ENCODE measurements around the gene DGKZ.

DGKZ gene

DNA sequence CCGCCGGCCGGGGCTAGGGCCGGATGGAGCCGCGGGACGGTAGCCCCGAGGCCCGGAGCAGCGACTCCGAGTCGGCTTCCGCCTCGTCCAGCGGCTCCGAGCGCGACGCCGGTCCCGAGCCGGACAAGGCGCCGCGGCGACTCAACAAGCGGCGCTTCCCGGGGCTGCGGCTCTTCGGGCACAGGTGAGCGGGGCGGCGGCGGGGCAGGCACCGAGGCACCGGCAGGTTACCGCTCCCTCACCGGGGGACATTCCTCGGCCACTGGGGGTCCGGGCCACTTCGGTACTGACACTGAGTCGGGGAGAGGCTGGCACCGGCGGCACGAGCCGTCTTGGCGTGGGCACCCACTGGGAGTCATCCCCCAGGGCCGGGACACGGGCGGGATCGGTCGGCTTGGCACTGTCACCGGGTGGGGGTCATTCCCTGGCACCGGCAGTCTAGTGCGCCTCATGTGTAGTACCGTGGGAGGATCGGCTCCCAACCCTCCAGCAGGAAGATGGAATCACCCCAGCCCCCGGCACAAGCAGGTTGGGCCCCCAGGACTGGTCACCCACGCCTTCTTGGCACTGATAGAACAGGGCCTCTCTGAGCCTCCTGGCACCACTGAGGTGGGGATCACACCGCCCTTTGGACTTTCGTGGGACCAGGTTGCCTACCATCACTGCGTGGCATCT is 511 bp downstream of the DGKZ start:
- TF ChIP-seq GATA2 (IDR thresholded peaks at IDR 0.05; ENCODE audit: low read depth, low read length) (no peak), GATA3 (IDR thresholded peaks at IDR 0.05; ENCODE audit: low read depth, low read length) (no peak)

DNA sequence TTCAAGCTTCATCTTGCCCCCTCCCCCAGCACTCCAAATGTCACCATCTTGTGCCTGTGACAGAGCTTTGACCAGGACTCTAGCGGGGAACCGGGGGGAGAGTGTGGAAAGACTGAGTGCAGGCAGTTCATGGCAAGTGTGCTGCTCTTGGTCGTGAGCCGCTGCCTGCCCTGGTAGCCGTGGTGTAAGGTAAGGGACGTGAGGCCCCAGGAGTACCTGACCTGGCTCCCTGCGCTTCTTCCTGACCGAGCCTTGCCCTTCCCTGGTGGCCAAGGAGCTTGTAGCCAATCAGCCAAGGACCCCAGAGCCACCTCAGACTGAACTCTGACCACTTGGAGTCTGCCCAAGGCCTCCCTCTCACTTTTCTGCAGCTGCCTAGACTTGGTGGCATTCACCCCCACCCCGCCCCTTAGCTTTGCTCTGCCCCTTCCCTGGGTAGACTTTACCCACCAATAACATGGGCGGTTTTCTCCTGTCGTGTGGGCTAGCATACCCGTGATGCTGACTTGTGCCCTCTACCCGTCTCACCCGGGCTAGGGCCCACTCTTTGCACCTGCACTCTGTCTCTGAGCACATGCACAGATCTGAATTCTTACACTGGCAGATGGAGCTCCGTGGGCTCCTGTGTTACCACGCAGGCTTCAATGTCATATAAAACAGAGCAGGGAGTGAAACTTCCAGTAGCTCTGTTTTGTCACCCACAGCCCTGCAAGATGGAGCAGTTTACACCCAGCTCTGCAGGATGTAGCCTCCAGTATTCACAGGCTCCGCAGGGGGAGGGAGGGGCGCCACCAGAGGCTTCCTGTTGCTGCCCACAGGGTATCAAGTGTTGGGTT is 1.5 kb downstream of the DGKZ start:
- TF ChIP-seq GATA3 (IDR thresholded peaks at IDR 0.05; ENCODE audit: low read depth, low read length) (no peak), GATA2 (IDR thresholded peaks at IDR 0.05; ENCODE audit: low read depth, low read length) (no peak)

- TF ChIP-seq GATA2 (IDR thresholded peaks at IDR 0.05; ENCODE audit: low read depth, low read length): no peak
These were observed 3.4 kb downstream of the DGKZ start for GRCh38 chr11:46350695-46351094.

DNA sequence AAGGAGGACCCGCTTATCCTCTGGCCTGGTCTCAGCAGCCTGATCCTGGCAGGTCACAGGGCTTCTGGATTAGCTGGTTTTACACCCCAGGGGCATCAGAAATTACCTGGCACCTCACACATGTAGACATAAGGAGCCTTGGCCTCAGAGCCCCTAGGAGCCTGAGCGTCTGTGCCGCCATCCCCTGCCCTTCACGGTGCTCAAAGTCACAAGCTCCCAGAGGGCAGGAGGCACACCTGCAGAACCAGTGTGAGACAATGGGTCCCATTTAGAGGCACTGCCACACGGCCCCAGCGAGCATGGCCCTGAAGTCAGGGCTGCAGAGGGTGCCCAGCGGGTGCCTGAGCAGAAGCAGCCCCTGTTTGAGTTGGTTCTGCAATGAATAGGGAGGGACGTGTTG is 3.9 kb downstream of the DGKZ start:
- no peak for TF ChIP-seq GATA2 (IDR thresholded peaks at IDR 0.05; ENCODE audit: low read depth, low read length)
- TF ChIP-seq GATA3 (IDR thresholded peaks at IDR 0.05; ENCODE audit: low read depth, low read length): no peak

- TF ChIP-seq GATA2 (IDR thresholded peaks at IDR 0.05; ENCODE audit: low read depth, low read length): no peak
- no peak for TF ChIP-seq GATA3 (IDR thresholded peaks at IDR 0.05; ENCODE audit: low read depth, low read length)
These were observed 4.3 kb downstream of the DGKZ start for GRCh38 chr11:46351606-46352005.

GRCh38 chr11:46352063-46352841 is 5.0 kb downstream of the DGKZ start:
- TF ChIP-seq GATA3 (IDR thresholded peaks at IDR 0.05; ENCODE audit: low read depth, low read length) (no peak), GATA2 (IDR thresholded peaks at IDR 0.05; ENCODE audit: low read depth, low read length) (no peak)

DNA sequence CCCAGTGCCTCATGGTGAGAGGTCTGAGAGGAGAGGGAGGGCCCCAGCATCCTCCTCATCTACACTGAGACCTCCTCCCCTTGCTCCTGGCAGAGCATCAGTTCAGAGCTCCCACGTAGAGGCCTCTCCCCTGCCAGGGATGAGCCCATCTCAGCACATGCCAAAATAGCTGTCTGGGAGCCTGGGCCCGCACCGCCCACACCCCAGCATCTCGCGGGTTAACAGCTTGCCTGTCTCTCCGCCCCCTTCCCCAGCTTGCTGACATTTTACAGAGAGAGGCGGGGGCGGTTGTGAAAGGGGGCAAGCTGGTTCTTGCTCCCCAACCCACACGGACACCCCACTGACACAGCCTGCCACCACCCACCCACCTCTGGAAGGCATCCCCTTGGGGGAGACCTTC is 6.4 kb downstream of the DGKZ start:
- no peak for TF ChIP-seq GATA3 (IDR thresholded peaks at IDR 0.05; ENCODE audit: low read depth, low read length)
- TF ChIP-seq GATA2 (IDR thresholded peaks at IDR 0.05; ENCODE audit: low read depth, low read length): no peak

DNA sequence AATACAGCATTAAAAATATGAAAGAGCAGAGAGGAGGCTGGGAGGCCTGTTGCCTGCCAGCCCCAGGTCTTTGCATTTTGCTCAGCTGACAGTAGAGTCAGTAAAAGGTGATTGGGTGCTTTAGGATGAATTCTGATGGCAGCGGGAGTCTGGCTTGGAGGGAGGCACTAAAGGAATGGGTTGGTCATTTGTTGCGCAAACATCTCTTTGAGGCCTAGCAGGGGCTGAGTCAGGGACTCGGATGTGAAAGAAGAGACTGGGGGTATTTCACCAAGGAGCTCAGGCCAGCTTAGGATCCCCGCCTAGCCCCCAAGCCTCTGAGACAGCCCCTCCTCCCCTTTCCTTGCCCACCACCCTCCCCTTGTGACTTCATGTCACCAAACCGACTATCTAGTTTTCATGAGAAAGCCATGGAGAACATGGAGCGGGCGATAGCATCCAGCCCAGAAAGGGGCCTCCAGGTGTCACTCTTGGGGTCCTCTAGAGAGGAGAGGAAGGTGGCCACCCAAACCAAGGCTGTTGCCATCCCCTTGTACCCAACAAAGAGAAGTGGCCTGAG is 9.7 kb downstream of the DGKZ start:
- TF ChIP-seq GATA2 (IDR thresholded peaks at IDR 0.05; ENCODE audit: low read depth, low read length) (no peak), GATA3 (IDR thresholded peaks at IDR 0.05; ENCODE audit: low read depth, low read length) (no peak)

GRCh38 chr11:46357483-46357936 is 10.2 kb downstream of the DGKZ start:
- TF ChIP-seq GATA3 (IDR thresholded peaks at IDR 0.05; ENCODE audit: low read depth, low read length) (no peak), GATA2 (IDR thresholded peaks at IDR 0.05; ENCODE audit: low read depth, low read length) (no peak)

GRCh38 chr11:46359953-46360352 is 12.7 kb downstream of the DGKZ start:
- TF ChIP-seq GATA2 (IDR thresholded peaks at IDR 0.05; ENCODE audit: low read depth, low read length) (no peak), GATA3 (IDR thresholded peaks at IDR 0.05; ENCODE audit: low read depth, low read length) (no peak)

DNA sequence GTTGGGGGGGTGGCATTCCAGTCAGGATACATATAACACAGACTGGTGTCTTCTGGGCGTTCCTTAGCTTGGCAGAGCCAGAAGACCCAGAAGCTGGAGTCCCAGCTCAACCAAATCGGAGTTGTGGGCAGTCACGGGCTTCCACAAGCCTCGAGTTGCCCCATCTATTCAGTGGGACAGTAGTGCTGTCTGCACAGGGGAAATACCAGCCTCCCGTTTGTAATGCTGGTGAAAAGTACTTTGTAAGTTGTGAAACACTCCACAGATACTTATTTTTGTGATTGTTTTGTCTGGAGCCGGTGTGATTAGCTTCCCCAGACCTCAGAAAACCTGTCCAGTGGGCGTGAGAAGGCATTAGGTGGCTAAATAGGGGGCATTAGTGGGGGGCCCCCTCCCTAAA is 13.6 kb downstream of the DGKZ start:
- TF ChIP-seq GATA2 (IDR thresholded peaks at IDR 0.05; ENCODE audit: low read depth, low read length) (no peak), GATA3 (IDR thresholded peaks at IDR 0.05; ENCODE audit: low read depth, low read length) (no peak)

GRCh38 chr11:46361283-46362155 is 14.3 kb downstream of the DGKZ start:
- TF ChIP-seq GATA2 (IDR thresholded peaks at IDR 0.05; ENCODE audit: low read depth, low read length) (no peak), GATA3 (IDR thresholded peaks at IDR 0.05; ENCODE audit: low read depth, low read length) (no peak)

Data from SH-SY5Y (cell line).